Epithelial cell of alveolus of lung (primary cell): ENCODE data around the gene ATP5PO. TPM values are rescaled to one million over a fixed set of nuclear protein-coding genes. Genes with fewer than 3 reads are reported as not detected.

Experiments
- total RNA-seq: library from RNA; depleted of rRNA; stranded (reverse); fragments of >200 nt; gene quantifications from 2 replicates; pipeline ENCODE4 v1.2.1, GENCODE V29; 2015

The ATP5PO gene, protein sequence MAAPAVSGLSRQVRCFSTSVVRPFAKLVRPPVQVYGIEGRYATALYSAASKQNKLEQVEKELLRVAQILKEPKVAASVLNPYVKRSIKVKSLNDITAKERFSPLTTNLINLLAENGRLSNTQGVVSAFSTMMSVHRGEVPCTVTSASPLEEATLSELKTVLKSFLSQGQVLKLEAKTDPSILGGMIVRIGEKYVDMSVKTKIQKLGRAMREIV
- total RNA-seq: 216 and 218 TPM in 2 replicates

DNA sequence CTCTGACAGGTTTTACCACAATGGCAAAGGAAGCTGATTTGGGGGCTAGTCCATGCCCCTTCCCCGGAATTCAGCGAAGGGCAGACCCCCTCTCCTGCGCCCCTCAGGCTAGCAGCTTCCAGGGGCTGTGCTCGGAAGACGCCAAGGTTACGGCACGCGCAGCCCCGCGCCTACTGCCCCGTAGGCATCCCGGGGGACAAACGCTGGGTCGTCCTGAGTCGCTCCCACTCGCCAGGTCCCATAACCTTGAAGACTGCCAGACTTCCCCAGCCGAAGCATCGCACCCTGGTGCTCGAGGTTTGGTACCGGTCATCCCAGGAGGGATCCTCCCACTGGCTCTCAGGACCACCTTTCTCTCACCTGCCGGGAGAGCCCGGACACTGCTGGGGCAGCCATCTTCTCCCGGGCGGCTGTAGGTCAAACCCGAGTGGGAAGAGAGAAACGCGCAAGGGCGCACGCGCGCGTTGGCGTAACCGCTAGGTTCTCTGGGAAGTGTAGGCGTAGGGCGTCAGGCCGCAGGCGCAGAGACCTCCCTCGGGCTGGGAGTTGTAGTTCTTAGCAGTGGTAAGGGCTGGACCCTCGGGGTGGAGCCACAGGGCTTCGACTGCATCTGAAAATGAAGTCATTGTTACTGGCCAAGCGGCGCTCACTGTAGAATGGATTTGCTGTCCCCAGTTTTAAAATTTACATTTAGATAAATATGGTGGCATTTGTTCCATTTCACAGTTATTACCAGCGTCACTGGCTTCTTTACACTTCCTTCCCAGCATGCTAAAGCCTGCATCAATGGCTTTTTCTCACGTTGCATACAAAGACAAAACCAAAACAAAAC lies at the start of gene ATP5PO:
ATP5PO (minus strand) TSS at position 437 of the 832 bp plus-strand sequence; CDS start at position 396, 41 bp downstream.

Other genes starting within 250 kb of the ATP5PO start
- gene MRPS6, start 157.8 kb upstream of the ATP5PO start, total RNA-seq: 5.2 and 18.2 TPM in 2 replicates
- gene SLC5A3, start 157.8 kb upstream of the ATP5PO start, total RNA-seq: 2.7 and 5.7 TPM in 2 replicates